Measurements from ENCODE around the gene NPTX1.

NPTX1 gene

GRCh38 chr17:80442764-80443163 is 33.6 kb downstream of the NPTX1 start:
- no peak for DNase-seq

- no peak for DNase-seq
Measured at GRCh38 chr17:80442323-80442659, 34.1 kb downstream of the NPTX1 start.

- no peak for DNase-seq
Measured at GRCh38 chr17:80441598-80442322, 34.6 kb downstream of the NPTX1 start.

GRCh38 chr17:80441133-80441578 is 35.3 kb downstream of the NPTX1 start:
- DNase-seq, result peak; percentile 28 to 40

GRCh38 chr17:80439499-80439898 is 36.9 kb downstream of the NPTX1 start:
- no peak for DNase-seq

- DNase-seq, result no peak
Measured at GRCh38 chr17:80438806-80439205, 37.6 kb downstream of the NPTX1 start.

- no peak for DNase-seq
Measured at GRCh38 chr17:80437532-80437931, 38.9 kb downstream of the NPTX1 start.

GRCh38 chr17:80433916-80434666 is 42.3 kb downstream of the NPTX1 start:
- no peak for DNase-seq

GRCh38 chr17:80432961-80433550 is 43.4 kb downstream of the NPTX1 start:
- no peak for DNase-seq

GRCh38 chr17:80432350-80432955 is 44.0 kb downstream of the NPTX1 start:
- no peak for DNase-seq

- DNase-seq, result no peak
Measured at GRCh38 chr17:80431246-80432195, 44.9 kb downstream of the NPTX1 start.

GRCh38 chr17:80430446-80431245 is 45.8 kb downstream of the NPTX1 start:
- DNase-seq, result no peak

GRCh38 chr17:80429356-80430275 is 46.8 kb downstream of the NPTX1 start:
- DNase-seq, result no peak

- DNase-seq, result no peak
Measured at GRCh38 chr17:80428796-80429195, 47.6 kb downstream of the NPTX1 start.

- no peak for DNase-seq
Measured at GRCh38 chr17:80428363-80428762, 48.0 kb downstream of the NPTX1 start.

- DNase-seq, result no peak
Measured at GRCh38 chr17:80427366-80428282, 48.8 kb downstream of the NPTX1 start.

- peak; percentile 81 to 88 for DNase-seq
Measured at GRCh38 chr17:80426671-80427326, 49.6 kb downstream of the NPTX1 start.

GRCh38 chr17:80425835-80426426 is 50.5 kb downstream of the NPTX1 start:
- DNase-seq, result no peak

Data from activated CD4-positive, alpha-beta T cell treated with anti-CD3 and anti-CD28 coated beads for 4 hours (primary cell).